NCI-H2227 (cell line): ENCODE data around the gene CD52.
"Not testable (repeated sequence)": the region's sequence is repeated elsewhere in the genome, so short reads cannot be mapped to it uniquely, and the experiment has no call there.

Experiments used
- DNase-seq: peaks from one replicate; lab custom pipeline; 2025; ENCODE audit not compliant: unreplicated experiment; lab: John Stamatoyannopoulos, UW

The CD52 gene

GRCh38 chr1:26297791-26298124 is 20.0 kb upstream of the CD52 start:
- DNase-seq: no peak

DNA sequence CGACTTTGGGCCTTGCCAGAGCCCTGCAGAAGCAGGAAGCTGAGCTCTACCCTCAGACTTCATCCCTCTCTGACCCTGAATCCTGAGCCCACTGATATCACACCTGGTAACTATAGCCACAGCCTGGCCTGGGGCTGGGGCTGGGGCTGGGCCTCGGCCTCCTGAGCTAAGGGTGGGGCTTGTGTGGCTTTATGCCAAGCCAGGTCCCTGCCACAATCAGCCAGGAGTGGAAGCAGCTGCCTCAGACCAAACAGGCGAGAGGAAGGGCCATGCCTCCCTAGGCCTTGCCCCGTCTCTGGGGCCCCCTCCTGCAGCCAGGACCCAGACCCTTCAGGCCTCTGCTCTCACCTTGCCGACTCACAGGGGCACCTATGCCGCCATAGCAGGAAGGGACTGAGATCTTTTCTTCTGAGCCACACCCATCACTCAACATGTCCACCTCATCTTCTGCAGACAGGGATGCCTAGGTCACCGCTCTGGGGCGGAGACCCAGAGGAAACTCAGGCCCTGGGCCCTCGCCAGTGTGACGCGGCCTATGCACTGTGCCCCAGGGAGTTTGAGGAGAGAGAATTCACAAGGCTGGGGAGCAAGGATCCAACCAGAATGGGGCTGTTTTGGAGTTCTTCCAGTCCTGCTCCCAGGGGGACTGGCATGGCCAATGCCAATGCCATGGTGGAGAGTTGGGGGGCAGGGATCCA is 17.0 kb upstream of the CD52 start:
- no peak for DNase-seq

GRCh38 chr1:26302733-26303405 is 14.9 kb upstream of the CD52 start:
- no peak for DNase-seq

- DNase-seq: no peak
Measured at GRCh38 chr1:26305667-26306289, 12.0 kb upstream of the CD52 start.

- peak; percentile 98 for DNase-seq
Measured at GRCh38 chr1:26306290-26307229, 11.2 kb upstream of the CD52 start, which contains the start of gene UBXN11. Gene UBXN11 (minus strand): TSS chr1:26306636. CDS start chr1:26302883, 3,753 bp downstream.

DNA sequence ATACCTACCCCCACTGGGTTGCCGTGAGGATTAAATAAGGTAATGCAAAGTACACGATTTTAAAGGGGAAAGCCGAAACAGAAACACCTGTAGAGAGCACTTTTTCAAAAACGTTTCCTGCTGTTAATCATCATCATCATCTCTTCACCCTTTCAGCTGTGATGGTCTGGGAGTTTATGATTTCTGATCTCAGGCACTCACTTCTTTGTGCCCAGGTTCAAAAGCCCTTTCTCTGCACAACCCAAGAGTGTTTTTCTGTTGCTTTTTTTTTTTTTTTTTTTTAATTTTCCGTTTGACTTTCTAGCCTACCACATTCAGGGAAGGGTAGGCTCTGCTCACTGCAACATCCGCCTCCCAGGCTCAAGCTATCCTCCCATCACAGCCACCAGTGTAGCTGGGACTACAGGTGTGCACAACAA is 10.4 kb upstream of the CD52 start:
- no peak for DNase-seq

- DNase-seq: not testable (repeated sequence)
Measured at GRCh38 chr1:26307966-26308899, 9.5 kb upstream of the CD52 start.

DNA sequence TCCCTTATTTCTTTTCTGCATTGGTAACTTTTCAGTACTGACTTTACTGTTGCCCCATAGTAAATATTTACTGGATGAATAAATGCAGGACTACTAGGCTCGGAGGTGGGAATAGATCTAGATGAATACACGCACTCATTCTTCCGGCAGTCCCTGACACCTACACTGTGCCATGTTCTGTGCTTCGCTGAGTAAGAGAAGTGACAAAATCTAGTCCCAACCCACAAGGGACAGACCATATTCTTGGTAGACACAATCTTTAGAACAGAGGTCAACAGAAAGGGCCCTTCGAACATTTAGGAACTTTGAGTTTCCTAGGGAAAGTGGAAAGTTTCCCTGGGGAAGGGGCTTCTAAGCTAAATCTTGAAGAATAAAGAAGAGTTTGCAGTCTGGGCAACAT is 3.3 kb upstream of the CD52 start:
- no peak for DNase-seq

GRCh38 chr1:26315874-26316850 is 1.6 kb upstream of the CD52 start:
- DNase-seq: no peak

DNA sequence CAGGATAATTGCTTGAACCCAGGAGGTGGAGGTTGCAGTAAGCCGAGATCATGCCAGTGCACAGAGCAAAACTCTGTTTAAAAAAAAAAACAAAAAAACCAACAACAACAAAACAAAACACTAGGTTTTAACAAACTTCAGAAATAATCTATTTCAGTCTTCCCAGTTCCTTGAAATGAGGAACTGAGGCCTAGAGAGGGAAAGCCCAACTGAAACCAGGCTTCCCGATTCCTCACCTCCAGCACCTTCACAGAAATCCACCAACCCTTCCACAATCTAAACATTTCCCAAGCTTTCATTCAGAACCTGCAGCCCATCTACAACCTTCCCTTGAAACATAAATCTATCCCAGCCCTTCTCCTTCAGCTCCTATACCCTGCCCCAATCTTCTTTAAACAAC is 612 bp upstream of the CD52 start:
- DNase-seq: no peak

GRCh38 chr1:26318338-26319064 is 743 bp downstream of the CD52 start:
- no peak for DNase-seq

- DNase-seq: no peak
Measured at GRCh38 chr1:26320896-26321295, 3.1 kb downstream of the CD52 start.

DNA sequence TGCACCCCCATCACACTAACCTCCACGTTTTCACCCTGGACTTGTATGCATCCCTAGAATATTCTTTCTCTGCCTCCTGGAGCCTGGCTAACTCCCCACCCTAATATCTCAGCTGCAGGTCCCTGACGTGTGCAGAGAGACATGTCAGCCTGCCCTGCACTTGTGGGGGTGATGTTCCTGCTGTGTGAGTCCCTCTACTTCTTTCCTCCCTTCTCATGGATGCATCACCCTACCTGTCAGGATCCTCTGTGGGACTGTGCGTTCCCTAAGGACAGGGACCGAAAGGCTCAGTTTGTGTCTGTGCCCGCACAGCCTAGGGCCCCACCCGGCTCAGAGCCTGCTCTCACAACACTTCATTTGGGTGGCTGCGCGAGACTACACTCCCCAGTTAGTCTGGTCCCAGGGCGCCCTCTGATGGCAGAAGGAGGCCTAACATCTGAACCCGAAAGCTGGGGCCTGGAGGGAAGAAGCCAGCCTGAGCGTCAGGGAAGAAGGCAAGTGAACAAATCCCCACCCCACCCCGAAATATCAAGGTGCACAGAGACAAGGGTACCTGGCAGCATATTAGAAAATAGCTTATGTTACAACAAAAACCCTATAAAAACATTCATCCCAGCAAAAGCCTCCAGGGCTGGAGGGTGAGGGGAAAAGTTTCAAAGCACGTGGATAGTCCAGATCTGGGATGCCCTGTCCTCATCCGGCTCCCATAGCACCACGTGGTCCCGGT is 3.7 kb downstream of the CD52 start:
- peak; percentile 91 for DNase-seq

GRCh38 chr1:26322042-26322331 is 4.2 kb downstream of the CD52 start:
- DNase-seq: no peak

DNA sequence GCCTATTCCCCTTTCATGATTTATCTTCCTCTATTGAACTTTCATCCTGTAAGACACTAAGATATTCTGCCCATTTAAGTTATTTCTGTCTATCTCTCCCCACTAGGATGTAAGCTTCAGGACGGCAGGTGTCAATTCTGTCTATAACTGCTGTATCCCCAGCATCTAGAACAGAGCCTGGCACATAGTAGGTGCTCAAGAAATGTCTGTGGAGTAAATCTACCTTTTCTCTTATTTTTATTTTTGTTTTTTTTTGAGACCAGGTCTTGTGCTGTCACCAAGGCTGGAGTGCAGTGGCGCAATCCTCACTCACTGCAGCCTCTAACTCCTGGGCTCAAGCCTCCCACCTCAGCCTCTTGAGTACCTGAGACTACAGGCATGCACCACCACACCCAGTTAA is 5.6 kb downstream of the CD52 start:
- DNase-seq: no peak

- DNase-seq: no peak
Measured at GRCh38 chr1:26324550-26324949, 6.8 kb downstream of the CD52 start.

DNA sequence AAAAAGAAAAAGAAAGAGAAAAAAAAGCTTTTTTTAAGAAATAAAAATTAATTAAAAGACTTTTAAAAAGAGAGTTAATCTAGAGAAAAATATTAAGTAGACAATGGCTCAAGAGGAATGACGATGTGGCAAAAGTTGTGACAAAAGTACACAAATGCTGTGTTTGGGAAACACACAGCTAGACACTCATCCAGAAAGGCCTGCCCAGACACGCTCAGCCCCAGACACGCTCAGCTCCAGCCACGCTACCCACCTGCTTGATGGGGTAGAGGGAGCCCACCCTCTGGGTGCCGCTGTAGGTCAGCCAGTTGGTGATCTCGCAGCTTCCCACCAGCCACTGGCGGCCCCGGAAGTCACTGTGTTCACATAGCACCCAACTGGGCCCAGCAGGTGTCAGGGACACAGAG is 10.2 kb downstream of the CD52 start:
- no peak for DNase-seq

- no peak for DNase-seq
Measured at GRCh38 chr1:26328597-26328996, 10.8 kb downstream of the CD52 start.
